Stimulated activated naive CD4-positive, alpha-beta T cell treated with Interleukin-2 at 50 U/mL for 16 hours (primary cell): ENCODE measurements around the gene GPR84.
"Not testable (repeated sequence)": the region's sequence is repeated elsewhere in the genome, so short reads cannot be mapped to it uniquely, and the experiment has no call there.

Experiments
- DNase-seq: peaks from one replicate; lab custom pipeline; 2025; lab: John Stamatoyannopoulos, UW

The GPR84 gene

DNA sequence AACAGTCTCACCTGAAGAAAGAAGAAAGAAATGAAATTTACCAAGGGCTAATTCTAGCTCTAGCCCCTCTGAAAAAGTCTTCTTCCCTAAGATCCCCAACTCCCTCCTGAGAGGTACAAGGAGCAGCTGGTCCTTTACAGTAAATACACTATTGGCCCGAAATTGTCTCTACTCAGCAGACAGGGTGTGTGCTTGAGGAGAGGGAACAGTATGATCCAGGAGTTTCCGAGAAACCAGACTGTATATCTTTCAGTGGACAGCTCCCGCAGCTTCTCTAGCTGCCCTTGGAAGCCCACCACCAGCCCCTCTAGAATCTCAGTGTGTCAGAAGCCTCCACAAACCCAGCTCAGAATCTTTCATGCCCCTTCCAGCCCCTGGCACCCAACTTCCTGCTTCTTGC is 8.1 kb downstream of the GPR84 start:
- DNase-seq: no peak

DNA sequence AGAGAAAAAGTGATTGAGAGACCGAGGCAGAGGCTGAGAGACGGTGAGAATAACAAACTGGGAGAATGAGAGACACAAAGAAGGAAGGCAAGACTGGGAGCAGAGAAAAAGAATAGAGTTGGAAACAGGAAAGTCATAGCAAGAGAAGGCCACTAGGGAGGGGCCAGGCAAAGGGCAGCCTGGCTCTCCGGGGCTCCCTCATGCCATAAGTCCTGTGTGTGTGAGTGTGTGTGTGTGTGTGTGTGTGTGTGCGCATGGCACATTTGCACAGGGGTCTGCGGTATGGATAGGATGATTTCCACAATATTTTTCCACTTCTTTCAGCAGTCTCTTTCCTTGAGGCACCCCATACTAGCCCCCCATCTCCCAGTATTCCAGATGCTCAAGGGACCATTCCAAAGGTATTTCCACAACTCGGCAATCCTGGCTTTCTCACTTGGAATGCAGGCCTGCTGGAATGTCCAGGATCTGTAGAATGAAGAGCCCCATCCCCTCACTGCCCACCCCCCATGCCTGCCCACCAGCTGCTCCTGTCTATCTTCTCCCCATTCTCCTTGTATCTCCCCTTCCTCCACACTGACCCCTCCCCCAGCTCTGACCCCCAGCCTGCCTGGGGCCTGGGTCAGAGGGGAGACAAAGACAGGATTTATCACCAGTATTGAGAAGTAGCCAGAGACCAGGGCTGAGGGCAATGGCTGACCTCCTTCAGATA is 9.0 kb downstream of the GPR84 start:
- no peak for DNase-seq

GRCh38 chr12:54354271-54354670 is 10.0 kb downstream of the GPR84 start:
- DNase-seq: not testable (repeated sequence)

- no peak for DNase-seq
Observed at GRCh38 chr12:54352891-54353874, 11.1 kb downstream of the GPR84 start.

- DNase-seq: peak; percentile 12
Observed at GRCh38 chr12:54352022-54352531, 12.2 kb downstream of the GPR84 start.

DNA sequence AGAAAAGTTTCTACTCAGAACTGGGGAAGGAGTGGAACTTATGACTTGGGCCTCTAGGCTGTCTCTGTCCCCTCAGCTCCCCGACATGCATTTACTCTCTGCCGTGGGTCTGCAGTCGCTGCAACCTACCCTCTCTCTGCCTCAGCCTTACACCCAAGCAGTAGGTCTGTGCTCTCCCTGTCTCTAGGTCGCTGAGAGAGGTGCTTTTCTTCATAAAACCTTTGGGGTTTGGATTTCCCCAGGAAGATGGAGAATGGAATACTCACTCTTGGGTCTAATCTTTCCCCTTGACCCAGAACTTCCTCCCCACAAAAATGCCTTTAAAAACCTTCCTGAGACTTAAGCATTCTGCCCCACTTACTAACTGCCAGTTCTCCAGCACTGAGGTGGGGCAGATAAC is 12.9 kb downstream of the GPR84 start:
- DNase-seq: no peak

GRCh38 chr12:54350743-54351142 is 13.5 kb downstream of the GPR84 start:
- DNase-seq: no peak

DNA sequence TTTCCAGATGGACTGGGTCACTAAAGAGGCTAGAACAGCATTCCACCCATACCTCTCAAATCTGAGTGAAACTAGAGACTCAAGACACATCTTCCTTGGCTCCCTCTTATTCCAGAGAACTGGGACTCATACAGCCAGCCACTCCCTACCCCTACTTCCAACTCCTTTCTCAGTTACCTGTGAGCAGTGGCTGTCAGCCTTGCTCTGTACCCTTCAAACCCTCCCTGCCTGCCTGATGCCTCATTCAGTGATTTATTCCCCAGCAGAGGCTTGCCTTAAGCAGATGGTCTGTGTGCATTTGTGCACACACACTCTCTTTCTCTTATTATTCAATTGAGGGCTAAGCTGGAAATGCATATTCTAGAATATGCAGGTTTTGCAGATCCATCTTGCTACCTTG is 14.6 kb downstream of the GPR84 start:
- DNase-seq: no peak

DNA sequence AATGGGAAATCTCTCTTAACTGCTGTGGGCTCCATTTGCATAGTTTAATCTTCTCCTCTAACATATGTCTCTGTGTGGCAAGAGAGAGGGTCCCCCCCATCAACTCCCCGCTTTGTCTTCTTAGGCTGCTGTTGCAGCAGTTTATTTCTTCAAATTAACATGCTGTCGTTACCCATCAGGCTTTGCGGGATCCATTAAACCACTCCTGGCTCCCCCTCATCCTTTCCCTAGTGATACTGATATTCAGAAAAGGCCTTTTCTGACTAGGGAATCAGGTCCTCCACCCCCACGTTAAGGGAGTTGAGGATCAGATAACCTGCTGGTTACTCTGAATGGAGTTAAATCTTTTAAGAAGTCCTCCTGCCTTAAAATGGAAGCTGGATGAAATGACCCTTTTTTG is 15.2 kb downstream of the GPR84 start:
- DNase-seq: no peak

- no peak for DNase-seq
Observed at GRCh38 chr12:54341378-54342300, 22.6 kb downstream of the GPR84 start.

- DNase-seq: no peak
Observed at GRCh38 chr12:54340846-54341245, 23.4 kb downstream of the GPR84 start.

DNA sequence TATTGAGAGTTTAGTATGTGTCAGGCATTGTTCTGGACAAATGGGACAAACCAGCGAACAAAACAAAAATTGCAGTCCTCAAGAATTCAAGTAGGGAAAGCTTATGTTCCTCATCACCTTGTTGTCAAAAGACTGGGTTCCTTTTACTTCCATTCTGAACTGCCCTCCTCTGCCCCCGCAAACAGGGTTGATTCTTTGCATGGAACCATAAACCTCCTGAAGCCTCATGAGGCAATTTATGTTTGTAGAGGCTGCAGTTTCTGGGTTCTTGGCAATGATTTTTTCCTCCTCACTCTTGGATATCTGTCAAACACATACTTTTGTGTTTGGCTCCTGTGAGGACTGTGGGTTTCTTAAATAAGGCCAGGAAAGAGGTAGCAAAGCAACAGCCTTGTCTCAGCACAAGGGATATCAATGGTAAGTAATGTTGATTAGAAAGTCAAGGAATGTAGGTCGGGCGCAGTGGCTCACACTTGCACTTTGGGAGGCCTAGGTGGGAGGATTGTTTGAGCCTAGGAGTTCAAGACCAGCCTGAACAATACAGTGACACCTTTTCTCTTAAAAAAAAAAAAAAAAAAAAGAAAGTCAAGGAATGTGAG is 25.5 kb downstream of the GPR84 start:
- no peak for DNase-seq

DNA sequence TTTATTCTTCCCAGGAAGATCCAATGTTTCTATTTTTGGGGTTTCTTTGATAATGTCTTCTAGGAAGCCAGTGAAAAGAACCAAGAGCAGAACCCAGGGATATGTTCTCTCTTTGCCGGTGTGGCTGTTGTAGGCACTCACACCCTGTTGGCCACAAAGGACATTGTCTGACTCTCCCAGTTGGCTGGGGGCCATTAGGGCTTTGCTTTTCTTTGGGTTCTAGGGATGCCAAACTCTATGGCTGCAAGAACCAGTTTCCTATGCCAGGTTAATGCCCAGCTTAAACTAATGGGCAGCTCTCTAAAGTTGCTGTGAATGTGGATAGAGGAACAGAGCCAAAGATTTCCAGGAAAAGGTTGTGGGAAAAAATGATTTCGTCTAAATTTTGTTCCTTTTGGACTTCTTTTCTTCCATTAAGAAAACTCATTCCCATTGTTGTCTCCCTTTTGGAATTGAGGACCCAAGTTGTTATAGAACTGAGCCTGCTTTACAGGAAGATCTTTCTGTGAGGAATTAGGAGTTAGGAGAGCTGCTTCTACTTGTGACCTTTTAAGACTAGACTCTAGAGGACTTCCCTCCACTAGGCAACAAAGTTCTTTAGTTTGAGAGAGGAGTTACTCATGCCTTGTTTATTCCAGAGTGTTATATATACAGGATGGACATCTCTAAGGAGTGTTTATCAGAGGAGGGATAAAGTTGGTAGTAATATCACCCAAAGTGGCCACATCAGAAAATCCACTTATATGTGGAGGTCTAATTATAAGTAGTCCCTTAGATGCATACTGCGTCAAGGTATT is 26.2 kb downstream of the GPR84 start:
- no peak for DNase-seq

- DNase-seq: no peak
Observed at GRCh38 chr12:54337280-54337842, 26.9 kb downstream of the GPR84 start.

DNA sequence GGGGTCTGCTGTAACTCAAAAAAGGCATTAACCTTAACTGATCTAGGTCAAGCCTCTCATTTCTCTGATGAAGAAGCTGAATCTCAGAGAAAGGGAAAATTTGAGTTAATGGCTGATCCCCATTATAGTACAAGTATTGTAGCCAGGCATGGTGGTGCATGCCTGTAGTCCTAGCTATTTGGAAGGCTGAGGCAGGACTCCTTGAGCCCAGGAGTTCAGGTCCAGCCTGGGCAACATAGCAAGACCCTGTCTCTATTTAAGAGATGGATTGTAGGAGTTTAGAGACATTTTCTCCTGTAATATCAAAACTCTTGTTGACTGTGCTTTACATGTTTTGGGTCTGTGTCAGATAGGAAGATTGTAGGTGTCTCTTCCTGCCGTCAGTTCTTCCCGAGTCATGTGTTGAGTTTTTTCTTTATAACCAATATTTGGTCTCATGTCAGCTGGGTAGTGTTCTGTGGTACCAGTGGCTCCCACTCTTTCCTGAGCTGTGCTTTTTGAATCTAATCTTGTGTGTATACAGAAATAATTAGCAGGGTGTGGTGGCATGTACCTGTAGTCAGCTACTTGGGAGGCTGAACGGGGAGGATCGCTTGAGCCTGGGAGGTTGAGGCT is 30.8 kb downstream of the GPR84 start:
- DNase-seq: no peak

DNA sequence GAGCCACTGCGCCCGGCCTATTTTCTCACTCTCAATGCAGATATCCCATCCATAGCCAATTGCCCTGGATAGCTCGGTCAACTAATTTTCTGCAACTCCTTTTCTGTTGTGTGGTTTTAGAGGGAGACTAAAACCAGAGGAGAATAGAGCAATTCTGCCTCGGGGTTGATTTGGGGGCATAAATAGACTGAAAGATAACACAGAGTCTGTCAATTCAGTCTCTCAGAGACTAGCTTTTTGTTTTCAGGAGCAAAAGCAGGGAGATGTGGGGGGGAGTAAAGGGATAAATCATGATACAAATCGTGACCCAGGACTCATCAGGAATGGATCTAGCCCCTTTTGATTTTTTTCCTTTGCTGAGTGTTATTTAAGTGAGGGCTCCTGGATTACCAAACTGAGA is 32.8 kb downstream of the GPR84 start:
- no peak for DNase-seq

DNA sequence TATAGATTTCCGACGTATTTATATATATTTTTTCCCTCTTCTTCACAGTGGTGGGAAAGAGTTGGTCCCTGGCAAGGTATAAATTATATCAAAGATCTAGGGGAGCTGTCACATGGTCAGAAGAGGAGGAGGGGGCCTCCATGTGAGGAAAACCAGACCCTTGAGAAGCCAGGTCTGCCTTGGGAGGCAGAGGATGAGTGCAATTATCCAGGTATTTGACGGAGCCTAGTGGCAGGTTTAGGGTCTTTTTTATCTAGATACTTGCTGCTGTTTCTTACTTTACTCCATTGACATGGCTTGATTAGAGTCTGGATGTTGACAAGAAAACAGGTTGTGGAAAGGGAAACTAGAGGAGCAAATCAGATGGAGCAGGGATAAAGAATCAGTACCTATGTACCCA is 33.8 kb downstream of the GPR84 start:
- no peak for DNase-seq

DNA sequence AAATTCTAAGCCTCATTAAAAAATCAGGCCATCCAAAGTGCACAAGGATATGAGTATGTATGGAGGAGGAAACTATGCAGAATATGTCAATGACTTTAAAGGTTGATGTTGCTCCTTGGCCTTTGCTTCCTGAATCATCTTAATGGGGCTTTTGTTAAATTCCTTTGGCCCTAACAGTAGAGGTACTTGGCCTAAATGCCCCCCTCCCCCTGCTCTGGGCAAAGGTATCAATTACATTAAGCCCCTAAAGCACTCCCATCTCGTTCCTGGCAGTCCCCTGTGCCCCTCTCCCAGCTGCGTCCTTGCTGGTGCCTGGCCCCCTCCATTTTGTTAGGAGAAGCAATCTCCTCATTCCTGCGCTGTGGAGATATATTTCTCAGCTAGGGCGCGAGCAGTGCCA is 34.5 kb downstream of the GPR84 start:
- DNase-seq: no peak

GRCh38 chr12:54328595-54329337 is 35.5 kb downstream of the GPR84 start:
- no peak for DNase-seq
